Loucy (cell line): ENCODE measurements around the gene SLC17A2.

Source experiments
- H2AFZ ChIP-seq: fragments of 200-600 bp; sonication (generic); 2 replicates; pipeline ENCODE4 v1.6.0; 2016; ENCODE audit warnings: antibody characterized with exemption, mild to moderate bottlenecking, low read length, moderate library complexity
- H3F3A ChIP-seq: fragments of 200-600 bp; 2 replicates; pipeline ENCODE4 v1.6.0; 2016; ENCODE audit warnings: antibody characterized with exemption, low read depth, mild to moderate bottlenecking
- H3K27me3 ChIP-seq: fragments of 200-600 bp; sonication (generic); 2 replicates; pipeline ENCODE4 v1.6.1; 2014; ENCODE audit warnings: low read length, mild to moderate bottlenecking; ENCODE audit not compliant: insufficient read depth, poor library complexity, severe bottlenecking
- H3K36me3 ChIP-seq: fragments of 200-600 bp; sonication (generic); 2 replicates; pipeline ENCODE4 v1.6.1; 2016; ENCODE audit warnings: low read length; ENCODE audit not compliant: insufficient read depth
- H3K4me1 ChIP-seq: fragments of 200-600 bp; sonication (generic); 2 replicates; pipeline ENCODE4 v1.5.1; 2014; ENCODE audit warnings: low read length, mild to moderate bottlenecking; ENCODE audit not compliant: insufficient read depth, poor library complexity, severe bottlenecking
- H3K4me2 ChIP-seq: fragments of 200-600 bp; sonication (generic); 2 replicates; pipeline ENCODE4 v1.6.0; 2014; ENCODE audit warnings: antibody characterized with exemption, low read length, low read depth, mild to moderate bottlenecking; ENCODE audit not compliant: poor library complexity, severe bottlenecking
- H3K4me3 ChIP-seq: fragments of 200-600 bp; sonication (generic); 2 replicates; pipeline ENCODE4 v1.5.1; 2014; ENCODE audit warnings: low read length, mild to moderate bottlenecking, mixed read lengths; ENCODE audit not compliant: poor library complexity, severe bottlenecking
- H3K79me2 ChIP-seq: fragments of 200-600 bp; sonication (generic); 2 replicates; pipeline ENCODE4 v1.6.1; 2014; ENCODE audit warnings: low read length; ENCODE audit not compliant: insufficient read depth
- H3K9ac ChIP-seq: fragments of 200-600 bp; sonication (generic); 2 replicates; pipeline ENCODE4 v1.6.0; 2014; ENCODE audit warnings: mild to moderate bottlenecking, low read depth, low read length, moderate library complexity; ENCODE audit not compliant: poor library complexity, severe bottlenecking
- H3K9me2 ChIP-seq: fragments of 200-600 bp; sonication (generic); replicated peaks from 2 replicates; pipeline ENCODE4 v1.6.1; 2016; ENCODE audit warnings: low read depth, low read length, mixed read lengths
- H3K9me3 ChIP-seq: fragments of 200-600 bp; sonication (generic); 2 replicates; pipeline ENCODE4 v1.6.1; 2014; ENCODE audit warnings: mild to moderate bottlenecking, antibody characterized with exemption, low read length, low read depth; ENCODE audit not compliant: insufficient read depth
- H4K20me1 ChIP-seq: fragments of 200-600 bp; sonication (generic); 2 replicates; pipeline ENCODE4 v1.6.0; 2014; ENCODE audit warnings: antibody characterized with exemption, low read length, mild to moderate bottlenecking; ENCODE audit not compliant: insufficient read depth, poor library complexity, severe bottlenecking
- CTCF ChIP-seq: fragments of 200-600 bp; sonication (generic); conservative IDR thresholded peaks from 2 replicates; pipeline ENCODE4 v1.5.1; 2014; ENCODE audit warnings: mild to moderate bottlenecking, antibody characterized with exemption, low read length
- EZH2phosphoT487 ChIP-seq: fragments of 200-600 bp; IDR thresholded peaks from 2 replicates; pipeline ENCODE4 v1.6.1; 2018; ENCODE audit warnings: antibody characterized with exemption, mild to moderate bottlenecking, moderate library complexity, borderline replicate concordance

Gene SLC17A2

GRCh38 chr6:25880601-25881000 lies 49.9 kb downstream of the SLC17A2 start:
- Histone ChIP-seq H3K9me3 (no peaks in the 10 kb centered on the region), H4K20me1 (no peaks in the 10 kb centered on the region), H3K79me2 (no peaks in the 10 kb centered on the region)

GRCh38 chr6:25878721-25879322 lies 51.7 kb downstream of the SLC17A2 start:
- Histone ChIP-seq H3K9me3 (no peaks in the 10 kb centered on the region), H3K4me2 (no peak overlapping the region), H3F3A (no peaks in the 10 kb centered on the region), H3K9ac (no peak overlapping the region), H3K4me1 (no peaks in the 10 kb centered on the region), H3K4me3 (no peak overlapping the region), H2AFZ (no peak overlapping the region), H3K79me2 (no peaks in the 10 kb centered on the region), H3K27me3 (no peaks in the 10 kb centered on the region), H3K9me2 (no peaks in the 10 kb centered on the region), H3K36me3 (no peaks in the 10 kb centered on the region), H4K20me1 (no peaks in the 10 kb centered on the region)
- TF ChIP-seq EZH2phosphoT487: no peak
- no peak for TF ChIP-seq CTCF

More at GRCh38 chr6:25880601-25881000, 49.9 kb downstream of the SLC17A2 start:
- Histone ChIP-seq H3F3A (no peaks in the 10 kb centered on the region), H3K4me2 (no peak overlapping the region), H3K27me3 (no peaks in the 10 kb centered on the region), H3K36me3 (no peaks in the 10 kb centered on the region), H3K9ac (no peak overlapping the region), H3K4me1 (no peaks in the 10 kb centered on the region), H2AFZ (no peak overlapping the region), H3K4me3 (no peak overlapping the region), H3K9me2 (no peaks in the 10 kb centered on the region)
- TF ChIP-seq CTCF (no peak), EZH2phosphoT487 (no peak)

DNA sequence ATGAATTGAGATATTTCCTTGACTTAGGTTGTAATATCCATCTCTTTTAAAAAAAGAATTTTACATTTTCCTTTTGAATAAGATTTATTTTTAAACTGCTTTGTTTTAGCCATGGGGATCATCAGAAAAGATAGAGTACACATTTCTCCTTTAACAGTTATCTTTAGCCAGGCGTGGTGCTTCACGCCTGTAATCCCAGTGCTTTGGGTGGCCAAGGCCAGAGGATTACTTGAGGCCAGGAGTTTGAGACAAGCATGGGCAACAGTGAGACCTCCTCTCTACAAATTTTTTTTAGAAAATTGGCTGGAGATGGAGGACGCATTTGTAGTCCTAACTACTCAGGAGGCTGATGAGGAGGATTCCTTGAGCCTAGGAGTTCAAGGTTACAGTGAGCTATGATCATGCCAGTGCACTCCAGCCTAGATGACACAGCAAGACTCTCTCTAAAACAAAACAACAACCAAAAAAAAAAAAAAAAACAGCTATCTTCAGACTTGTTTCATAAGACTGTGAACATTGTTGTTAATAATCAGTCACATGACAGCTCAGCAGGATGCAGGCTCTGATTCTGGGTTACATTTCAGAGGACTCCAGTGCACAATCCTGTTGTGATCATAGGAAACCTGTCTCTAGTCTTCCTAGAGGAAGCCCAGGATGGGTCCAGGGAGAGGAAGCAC lies 54.4 kb downstream of the SLC17A2 start:
- H3K36me3 ChIP-seq: no peaks in the 10 kb centered on the region
- H2AFZ ChIP-seq: no peak overlapping the region
- no peaks in the 10 kb centered on the region for H4K20me1 ChIP-seq
- no peaks in the 10 kb centered on the region for H3K79me2 ChIP-seq
- H3K9ac ChIP-seq: no peak overlapping the region
- H3K9me2 ChIP-seq: no peaks in the 10 kb centered on the region
- H3K27me3 ChIP-seq: no peaks in the 10 kb centered on the region
- no peaks in the 10 kb centered on the region for H3F3A ChIP-seq
- no peaks in the 10 kb centered on the region for H3K9me3 ChIP-seq
- no peak overlapping the region for H3K4me3 ChIP-seq
- H3K4me2 ChIP-seq: no peak overlapping the region
- no peaks in the 10 kb centered on the region for H3K4me1 ChIP-seq
- TF ChIP-seq CTCF: no peak
- TF ChIP-seq EZH2phosphoT487: no peak
